NCI-H1417 (cell line): ENCODE results near the gene MIOX.
A peak's percentile ranks its signal among the peaks of the same experiment; 100 is the strongest.

Experiments used
- DNase-seq, 3 experiments: peaks; one replicate each; lab custom pipeline; 2025; lab: John Stamatoyannopoulos, UW

The MIOX gene

DNA sequence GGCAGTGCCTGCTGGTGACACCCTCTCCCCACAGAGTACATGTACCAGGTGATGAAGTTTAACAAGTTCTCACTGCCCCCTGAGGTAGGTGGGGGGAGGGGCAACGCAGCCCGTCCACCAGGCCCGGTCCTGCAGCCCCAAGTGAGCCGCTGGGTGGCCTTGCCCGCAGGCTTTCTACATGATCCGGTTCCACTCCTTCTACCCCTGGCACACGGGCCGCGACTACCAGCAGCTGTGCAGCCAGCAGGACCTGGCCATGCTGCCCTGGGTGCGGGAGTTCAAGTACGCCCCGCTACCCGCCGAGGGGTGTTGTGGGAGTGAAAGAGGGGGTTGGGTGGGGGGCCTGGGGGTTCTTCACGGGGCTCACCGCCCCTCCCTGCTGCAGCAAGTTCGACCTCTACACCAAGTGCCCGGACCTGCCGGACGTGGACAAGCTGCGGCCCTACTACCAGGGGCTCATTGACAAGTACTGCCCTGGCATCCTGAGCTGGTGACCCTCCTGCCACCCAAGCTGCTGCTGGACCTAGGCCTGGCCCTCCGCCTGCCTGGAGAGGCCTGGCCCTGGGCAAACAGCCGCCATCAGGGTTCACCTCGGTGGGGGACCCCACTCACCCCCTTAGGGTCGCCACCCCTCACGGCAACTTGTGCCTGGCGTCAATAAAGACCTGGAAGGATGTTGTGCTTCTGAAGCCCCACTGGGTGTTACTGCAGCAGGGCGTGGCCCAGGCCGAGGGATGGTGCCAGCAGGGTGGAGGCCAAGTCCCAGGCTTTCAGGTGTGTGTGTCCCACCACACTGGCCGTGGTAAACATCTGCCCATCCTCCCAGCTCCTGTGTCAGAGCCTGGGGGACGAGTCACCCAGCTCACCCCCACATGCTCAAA lies 2.9 kb downstream of the MIOX start:
- DNase-seq: no peak

DNA sequence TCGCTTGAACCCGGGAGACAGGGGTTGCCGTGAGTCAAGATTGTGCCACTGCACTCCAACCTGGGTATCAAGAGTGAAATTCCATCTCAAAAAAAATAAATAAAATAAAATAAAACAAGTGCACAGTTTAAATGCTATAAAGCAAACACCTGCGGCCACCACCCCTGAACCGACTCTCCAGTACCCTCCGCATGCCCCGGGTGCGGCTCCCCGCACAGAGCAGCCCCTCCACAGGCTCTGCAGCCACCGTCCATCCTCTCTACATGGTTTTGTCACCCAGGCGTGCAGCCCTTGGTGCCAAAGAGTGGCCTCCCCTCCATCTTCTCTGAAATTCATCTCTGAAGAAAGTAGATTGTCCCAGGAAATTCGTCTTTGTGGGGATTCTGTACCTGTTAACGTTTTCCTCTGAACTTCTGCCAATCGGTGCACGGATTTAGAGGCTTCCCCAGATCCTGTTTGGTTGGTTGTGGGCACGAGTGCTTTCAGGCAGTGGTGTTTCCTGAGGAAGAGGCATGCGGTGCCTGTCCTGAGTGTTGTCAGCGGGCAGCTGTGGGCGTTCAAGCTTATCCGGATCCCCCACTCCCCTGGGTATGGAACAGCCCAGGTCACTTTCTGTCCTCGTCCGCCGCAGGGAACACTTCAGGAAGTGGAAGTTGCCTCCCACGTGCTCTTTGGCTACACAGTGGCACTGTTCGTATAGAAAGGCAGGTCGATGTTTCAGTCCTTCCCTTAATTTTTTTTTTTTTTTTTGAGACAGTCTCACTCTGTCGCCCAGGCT lies 4.1 kb downstream of the MIOX start:
- no peak for DNase-seq

DNA sequence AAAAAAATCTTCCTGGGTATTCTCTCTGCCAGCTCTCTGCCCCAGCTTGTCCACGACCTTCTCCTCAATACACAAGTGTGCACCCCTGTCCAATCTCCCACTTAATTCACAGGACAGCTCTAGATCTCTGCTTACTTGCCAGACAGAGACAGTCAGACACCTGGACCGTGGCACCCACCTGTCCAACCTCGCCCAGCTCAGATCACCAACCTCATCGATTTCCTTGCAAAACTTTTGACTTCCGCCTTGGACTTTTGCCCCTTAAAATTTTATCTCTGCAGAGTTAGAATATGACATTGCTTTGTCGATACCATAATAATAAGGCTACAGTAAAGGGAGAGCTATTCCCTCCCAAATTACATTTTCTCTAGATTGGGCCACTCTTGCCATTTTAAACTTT lies 10.4 kb downstream of the MIOX start:
- DNase-seq: no peak

DNA sequence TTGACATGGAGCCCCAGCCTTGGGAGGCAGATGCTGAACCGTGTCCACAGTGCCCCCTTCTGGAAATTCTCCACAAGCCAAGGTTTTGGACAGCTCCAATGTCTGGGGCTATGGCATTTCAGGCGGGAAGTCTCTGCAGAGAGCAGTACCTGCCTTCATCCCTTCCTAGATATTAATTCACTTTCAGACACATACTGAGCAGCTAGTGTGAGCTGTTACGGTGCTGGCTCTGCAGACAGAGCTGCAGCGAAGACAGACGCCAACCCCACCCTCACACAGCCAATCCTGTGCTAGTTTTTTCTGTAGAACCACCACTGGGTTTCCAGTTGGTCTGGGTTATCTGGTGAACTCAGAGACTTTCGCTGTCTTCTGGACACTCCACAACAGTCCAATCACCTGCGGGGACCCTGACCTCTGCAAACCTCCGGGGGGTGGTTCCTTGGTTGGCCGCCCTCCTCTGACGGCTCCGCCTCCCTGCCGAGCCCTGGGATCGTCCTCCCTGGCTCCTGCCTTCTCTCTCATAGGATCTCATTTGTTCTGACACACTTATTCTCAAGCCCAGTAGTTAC lies 11.7 kb downstream of the MIOX start:
- DNase-seq: peak in 2 of 3 experiments; percentile 35 to 61

DNA sequence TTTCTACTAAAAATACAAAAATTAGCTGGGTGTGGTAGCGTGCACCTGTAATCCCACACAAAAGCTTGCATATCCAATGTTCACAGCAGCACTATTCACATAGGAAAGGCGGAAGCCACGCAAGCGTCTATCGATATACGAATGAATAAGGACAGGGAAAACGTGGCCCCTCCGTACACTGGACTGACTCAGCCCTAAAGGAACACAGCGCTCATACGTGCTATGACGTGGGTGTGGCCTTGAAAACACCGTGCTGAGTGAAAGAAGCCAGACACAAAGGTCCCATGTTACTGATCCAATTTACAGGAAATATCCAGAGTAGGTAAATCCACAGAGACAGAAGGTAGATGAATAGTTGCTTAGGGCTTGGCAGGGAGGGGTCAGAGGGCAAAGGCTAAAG lies 13.8 kb downstream of the MIOX start:
- DNase-seq: no peak

DNA sequence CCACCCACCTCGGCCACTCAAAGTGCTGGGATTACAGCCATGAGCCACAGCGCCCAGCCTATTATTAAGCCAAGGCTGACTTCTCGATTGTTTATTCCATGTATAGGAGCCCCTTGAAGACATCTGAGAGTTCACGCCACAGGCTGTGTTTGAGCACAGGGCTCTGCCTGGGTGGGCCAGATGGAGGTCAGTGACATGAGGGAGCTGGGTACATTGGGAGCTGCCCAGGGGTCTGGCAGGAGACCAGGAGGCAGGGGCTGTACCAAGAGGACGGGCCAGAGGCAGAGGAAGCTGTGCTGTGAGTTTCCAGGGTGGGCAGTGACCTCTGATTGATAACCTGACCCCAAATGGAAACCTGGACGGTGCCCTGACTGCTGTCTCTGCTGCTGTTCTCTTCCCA lies 15.4 kb downstream of the MIOX start:
- DNase-seq: no peak

DNA sequence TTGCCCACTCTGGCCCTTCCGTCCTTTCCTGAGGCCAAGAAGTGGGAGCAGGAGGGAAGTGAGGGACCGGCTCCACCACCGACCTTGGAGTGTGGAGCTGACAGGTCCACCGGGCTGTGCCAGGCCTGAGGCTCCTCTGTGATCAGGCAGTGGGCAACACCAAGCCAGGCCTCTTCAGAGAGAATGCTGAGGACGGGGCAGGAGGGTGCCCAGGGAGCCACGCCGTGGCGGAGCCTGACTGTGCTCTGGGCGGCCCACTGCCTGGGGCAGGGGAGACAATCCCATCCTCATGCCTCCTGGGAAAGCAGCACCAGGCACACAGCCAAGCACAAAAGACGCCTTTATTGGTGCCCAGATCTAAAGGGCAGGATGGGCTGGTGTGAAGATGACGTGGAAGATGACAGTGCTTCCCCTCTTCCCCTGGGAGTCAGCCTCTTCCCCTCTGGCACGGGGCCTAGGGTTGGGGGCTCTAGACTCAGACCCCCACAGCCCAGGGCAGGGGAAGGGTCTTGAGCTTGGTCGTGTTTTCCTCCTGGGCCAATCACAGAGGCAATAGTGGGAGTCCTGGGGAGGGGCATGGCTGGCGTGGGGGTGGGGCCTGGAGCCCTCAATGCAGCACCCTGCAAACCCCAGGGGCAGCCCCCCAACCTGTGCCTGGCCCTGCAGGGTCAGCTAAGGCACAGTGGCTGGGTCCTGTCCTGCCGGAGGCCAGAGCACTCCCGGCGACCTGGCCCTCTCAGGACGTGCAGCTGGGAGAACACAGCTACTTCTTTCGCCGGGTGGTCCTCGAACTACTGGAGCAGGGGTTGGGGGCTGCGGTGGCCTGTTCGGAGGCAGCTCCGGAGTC lies 16.2 kb downstream of the MIOX start:
- DNase-seq: no peak

DNA sequence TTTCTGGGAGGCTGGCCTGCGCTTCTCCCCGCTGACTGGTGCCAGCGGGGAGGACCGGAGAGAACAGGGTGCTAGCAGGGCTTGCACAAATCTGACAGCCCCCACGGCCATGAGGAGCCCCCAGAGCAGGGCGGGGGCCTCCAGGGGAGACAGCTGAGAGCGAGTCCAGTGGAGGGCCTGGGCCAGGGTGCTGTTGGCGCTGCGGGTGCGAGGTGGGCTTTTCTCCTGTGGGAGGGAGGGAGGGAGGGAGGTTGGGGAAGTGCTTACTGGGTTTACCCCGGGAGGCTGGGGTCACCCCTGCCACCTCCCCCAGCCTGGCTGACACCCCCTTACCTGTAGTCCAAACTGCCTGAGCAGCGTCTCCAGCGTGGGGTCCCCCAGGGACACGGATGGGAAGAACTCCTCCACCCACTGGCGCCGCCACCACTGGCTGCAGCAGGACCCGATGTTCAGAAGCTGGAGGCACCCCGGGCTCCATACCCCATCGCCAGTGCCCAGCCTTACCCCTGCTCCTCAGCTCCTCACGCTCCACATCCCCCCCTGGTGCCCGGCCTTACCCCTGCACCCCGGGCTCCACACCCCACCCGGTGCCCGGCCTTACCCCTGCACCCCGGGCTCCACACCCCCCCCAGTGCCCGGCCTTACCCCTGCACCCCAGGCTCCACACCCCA lies 17.0 kb downstream of the MIOX start:
- no peak for DNase-seq

DNA sequence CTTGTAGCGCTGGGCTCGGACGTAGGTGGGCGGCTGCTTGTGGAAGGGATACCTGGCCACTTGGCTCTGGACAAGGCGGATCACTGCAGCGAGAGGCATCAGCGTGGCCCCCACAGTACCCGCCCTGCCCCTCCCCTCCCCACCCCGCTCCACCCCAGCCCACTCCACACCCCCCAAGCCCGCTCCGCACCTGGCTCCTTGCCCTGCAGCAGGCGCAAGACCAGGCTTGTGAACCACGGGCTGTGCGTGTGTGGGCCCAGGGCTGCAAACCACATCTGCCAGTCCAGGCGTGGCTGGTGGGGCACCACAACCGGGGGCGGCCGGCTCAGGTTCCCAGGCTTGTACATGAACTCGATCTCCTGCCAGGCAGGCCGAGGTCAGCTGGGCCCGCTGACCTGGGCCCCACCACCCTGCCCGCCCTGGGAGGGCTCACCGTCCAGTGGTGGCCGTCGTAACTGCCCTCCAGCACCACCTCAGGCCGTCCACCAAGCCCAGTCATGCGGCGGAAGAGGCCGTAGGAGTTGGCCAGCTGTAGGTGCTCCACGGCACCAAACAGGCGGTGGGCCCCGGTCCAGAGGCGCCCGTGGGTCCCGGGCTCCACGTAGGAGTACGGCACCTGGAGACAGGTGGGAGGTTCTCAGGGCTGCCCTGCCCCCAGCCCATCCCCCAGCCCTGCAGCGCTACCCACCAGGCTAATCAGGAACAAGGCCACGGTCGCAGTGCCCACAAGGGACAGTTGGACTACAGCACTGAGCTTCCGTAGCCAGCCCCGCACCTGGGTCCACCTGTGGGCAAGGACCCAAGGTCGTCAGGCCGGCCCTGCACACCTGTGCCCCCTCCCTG lies 17.9 kb downstream of the MIOX start:
- no peak for DNase-seq

DNA sequence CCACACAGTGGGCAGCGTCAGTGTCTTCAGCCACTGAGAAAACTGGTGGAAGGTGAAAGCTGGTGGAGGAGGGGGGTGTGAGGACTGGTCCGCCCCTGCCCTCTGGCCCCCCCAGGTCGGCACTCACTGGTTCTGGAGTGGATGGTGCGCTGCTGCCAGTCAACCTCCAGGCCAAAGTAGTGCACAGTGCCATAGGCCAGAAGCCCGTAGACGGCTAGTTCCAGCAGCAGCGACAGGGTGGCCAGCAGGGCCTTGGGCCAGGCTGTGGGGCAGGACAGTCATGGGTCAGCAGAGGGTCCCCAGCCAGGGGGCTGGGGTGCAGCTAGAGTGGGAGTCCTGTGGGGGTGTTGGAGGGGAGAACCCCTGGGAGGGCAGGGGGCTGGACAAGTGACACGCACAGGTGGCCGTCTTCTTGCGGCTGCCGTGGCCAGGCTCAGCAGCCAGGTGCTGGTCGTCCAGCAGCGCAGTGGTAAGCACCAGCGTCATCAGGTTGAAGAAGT lies 18.7 kb downstream of the MIOX start:
- DNase-seq: no peak

DNA sequence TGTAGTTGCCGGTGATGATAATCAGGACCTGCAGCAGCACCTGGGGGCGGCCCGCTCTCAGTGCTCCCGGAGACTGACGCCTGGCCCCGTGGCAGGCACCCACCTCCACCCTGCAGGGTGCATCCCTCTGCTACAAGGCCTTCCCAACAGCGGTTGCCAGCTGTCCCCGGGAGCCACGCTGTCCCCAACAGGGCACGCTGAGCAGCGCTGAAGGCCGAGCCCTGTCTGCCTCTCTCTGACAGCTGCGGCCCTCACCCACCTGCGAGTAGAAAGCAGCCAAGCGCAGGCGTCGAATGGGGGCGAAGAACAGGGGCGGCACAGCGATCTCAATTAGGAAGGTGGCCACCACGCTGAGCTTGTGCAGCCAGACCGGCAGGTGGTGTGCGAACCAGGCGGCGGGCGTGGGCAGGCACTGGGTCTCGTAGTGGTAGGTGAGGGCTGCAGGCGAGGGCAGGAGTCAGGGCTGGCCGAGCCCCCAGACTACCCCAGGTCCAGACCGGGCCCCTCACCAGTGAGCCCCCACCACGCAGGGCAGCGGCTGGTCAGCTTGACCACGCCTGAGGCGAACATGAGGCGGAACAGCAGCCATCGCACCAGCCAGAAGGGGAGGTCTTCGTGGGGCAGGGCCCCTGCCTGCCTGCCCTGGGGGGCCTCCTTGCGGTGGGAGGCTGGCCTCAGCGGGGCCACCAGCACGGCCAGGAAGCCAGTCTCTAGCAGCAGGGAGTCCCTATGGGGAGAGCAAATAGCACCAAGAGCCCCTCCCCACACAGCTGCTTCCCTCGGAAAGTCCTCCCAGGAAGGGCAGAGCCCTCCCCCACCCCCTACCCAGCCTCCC lies 19.3 kb downstream of the MIOX start:
- DNase-seq: peak in 2 of 3 experiments; percentile 76 to 93

DNA sequence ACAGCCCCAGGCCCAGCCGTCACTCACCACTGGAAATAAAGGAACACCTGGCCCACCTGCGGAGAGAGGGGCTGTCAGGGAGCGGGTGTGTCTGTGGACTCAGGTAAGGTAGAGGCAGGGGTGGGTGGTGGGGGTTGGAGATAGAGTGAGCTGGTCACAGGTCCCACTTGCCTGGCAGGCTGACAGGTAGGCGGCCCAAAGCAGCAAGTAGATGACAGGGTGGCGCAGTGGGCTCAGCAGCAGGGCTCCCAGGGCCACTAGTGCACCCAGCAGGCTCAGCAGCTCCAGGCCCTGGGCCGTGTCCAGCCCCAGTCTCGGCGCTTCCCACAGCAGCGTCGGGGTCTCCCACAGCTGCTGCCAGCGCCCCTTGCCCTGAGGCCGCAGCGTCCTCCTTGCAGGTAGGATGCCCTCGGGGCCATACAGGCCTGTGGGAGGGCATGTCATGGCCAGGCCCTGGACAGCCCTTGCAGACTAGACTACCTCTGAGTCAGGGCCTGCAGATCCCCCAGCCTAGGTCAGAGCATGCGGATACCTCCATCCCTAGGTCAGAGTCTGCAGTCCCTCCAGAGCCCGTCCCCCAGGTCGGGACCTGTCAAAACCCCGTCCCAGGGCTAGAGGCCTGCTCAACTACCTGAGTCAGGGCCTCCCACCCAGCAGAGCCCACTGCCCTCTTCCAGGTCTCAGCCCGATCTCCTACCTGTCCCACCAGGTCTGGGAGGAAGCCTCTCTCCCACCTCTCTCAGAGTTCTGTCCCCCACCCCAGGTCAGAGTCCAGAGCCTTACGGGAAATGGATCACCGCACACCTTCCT lies 20.2 kb downstream of the MIOX start:
- peak in 1 of 3 experiments; percentile 87 for DNase-seq

DNA sequence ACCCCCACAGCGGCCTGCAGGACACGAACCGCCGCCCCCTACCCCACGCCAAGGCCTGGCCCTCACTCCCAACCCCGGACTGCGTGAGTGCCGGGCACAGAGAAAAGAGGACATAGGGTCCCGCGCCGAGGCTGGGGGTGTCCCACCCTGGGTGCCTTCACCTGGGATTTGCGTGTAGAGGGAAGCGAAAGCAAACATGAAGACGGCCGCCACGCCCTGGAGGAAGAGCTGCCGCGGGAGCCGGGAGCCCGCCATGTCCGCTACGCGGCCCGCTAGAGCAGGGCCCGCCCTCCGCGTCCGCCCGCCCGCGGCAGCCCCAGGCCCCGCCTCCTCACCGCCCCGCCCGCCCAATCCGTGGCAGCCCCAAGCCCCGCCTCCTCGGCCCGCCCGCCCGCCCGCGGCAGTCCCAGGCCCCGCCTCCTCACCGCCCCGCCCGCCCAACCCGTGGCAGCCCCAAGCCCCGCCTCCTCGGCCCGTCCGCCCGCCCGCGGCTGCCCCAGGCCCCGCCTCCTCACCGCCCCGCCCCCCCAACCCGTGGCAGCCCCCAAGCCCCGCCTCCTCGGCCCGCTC lies 20.8 kb downstream of the MIOX start, which contains the start of gene LMF2:
TSS of gene LMF2 (minus strand) at position 282 of the 570 bp plus-strand sequence. CDS start at position 255, 27 bp downstream.
- DNase-seq: peak in 1 of 3 experiments; percentile 87

DNA sequence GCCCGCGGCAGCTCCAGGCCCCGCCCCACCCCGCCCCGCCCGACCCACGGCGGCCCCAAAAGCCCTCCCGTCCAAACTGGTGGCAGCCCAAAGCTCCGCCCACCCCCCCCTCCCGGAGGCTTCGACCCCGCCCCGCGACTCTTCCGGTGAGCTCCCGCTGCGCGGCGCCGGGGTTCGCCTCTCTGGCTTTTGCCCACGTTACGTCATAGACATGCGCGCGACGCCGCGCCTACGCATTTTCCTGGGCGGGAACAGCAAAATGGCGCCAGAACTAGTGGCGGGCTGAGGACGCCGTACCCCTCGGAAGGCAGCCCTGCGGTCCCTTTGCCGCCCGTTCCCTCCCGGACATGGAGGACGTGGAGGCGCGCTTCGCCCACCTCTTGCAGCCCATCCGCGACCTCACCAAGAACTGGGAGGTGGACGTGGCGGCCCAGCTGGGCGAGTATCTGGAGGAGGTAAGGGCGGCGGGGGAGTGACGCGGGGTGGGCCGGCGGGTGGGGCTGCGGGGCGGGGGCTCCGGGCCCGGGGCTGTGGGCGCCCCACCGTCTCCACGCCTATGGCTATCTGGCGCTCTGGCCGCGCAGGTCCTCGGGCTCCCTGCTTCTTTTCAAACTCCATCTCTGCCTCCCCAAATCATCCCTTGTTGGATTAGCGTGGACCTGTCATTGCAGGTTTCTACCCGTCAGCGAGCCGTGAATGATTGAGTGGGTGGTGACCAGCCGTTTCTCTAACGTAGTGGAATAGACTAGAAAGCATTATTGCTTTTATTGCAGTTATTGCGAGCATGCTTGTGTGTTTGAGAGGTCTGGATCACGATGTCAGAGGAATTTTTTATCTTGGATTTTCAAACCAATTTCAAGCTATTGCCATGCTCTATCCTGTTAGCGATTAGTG lies 21.6 kb downstream of the MIOX start, which contains the start of gene NCAPH2:
TSS of gene NCAPH2 (plus strand) at position 234 of the 894 bp plus-strand sequence. CDS start at position 348, 114 bp downstream.
- DNase-seq: peak; percentile 82 to 97 (median 95)

DNA sequence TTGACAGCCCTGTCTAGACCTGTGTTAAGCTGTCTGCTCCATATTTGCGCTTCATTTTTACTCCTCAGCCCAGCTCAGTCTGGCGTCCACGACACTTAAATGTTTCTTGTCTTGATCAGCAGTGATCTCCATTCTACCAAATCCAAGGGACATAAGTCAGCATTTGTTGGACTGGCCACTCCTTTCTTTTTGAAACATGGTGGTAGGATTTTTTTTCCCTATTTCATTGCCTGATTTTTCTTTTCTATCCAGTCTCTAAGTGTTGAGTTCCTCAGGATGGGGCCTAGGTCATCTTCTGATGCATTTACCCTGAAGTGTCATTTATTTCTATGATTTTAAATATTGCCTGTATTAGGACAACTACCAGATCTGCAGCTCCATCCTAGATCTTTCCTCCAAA lies 22.2 kb downstream of the MIOX start:
- DNase-seq: peak in 1 of 3 experiments; percentile 22

DNA sequence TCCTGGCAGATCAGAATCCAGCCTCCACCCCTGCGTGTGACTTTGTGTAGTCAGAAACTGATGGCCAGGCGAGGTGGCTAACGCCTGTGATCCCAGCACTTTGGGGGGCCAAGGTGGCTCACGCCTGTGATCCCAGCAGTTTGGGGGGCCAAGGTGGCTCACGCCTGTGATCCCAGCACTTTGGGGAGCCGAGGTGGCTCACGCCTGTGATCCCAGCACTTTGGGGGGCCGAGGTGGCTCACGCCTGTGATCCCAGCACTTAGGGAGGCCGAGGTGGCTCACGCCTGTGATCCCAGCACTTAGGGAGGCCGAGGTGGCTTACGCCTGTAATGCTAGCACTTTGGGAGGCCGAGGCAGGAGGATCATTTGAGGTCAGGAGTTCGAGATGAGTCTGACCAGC lies 26.5 kb downstream of the MIOX start:
- no peak for DNase-seq

DNA sequence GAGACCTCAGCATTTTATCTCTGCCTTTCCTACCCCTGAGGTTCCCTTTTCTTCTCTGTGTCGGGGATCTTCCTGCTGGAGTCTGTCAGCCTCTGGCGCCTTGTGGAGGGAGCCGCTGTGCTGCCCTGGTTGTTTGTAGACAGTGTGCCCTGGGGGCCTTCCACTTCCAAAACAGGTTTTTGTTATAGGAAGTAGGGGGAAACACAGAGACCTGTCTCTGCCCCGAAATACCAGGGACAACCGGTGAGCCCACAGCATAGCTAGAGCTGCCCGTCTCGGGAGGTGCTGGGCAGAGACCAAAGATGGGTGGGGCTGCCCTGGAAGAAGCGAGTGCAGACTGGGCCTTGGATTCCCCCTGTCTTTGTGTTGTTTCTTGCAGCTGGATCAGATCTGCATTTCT lies 29.4 kb downstream of the MIOX start:
- DNase-seq: no peak
